Erythroblast (primary cell): ENCODE data around the gene C9orf50.

Experiments used
- GATA1 ChIP-seq: IDR thresholded peaks from 2 replicates; pipeline ENCODE4 v1.6.1; 2011; ENCODE audit warnings: low read depth, mild to moderate bottlenecking, control low read depth, low read length, moderate library complexity
- POLR2A ChIP-seq: IDR thresholded peaks from 2 replicates; pipeline ENCODE4 v1.6.1; 2011; ENCODE audit warnings: mild to moderate bottlenecking, low read length

GRCh38 chr9:129586245-129586644, 34.7 kb downstream of the C9orf50 start:
- TF ChIP-seq POLR2A (no peak), GATA1 (no peak)
